Endothelial cell of umbilical vein (primary cell): ENCODE data around the gene TMEM170B. TPM values are rescaled to one million over a fixed set of nuclear protein-coding genes. Genes with fewer than 3 reads are reported as not detected.

Source experiments
- BruUV-seq: library from RNA; stranded (reverse); fragments of 400-500 nt; replicated peaks from 2 replicates; lab custom pipeline; 2021; lab: Mats Ljungman, UMichigan
- CTCF ChIA-PET: fragments of 300-600, 350-600 bp; sonication (Branson Sonifier 250); formaldehyde crosslinking; loops from one replicate; lab custom pipeline; 2021; ENCODE audit warnings: antibody characterized with exemption, inconsistent platforms; lab: Charles Lee
- POLR2A ChIA-PET: fragments of 300-600, 350-600 bp; sonication (Branson Sonifier 250); formaldehyde crosslinking; loops from one replicate; lab custom pipeline; 2021; ENCODE audit warnings: antibody characterized with exemption, inconsistent platforms; lab: Charles Lee
- DNase-seq: peaks from one replicate; pipeline ENCODE4 v3.0.0-alpha.2; 2011; ENCODE audit warnings: low read depth, low spot score
- FAIRE-seq: peaks from 2 replicates; lab custom pipeline; 2011; peaks lifted over from hg19 to GRCh38; lab: Jason Lieb, UNC
- H2AFZ ChIP-seq: 2 replicates; pipeline ENCODE4 v1.6.0; 2012; ENCODE audit warnings: low read depth, low read length, control low read depth, inconsistent platforms
- H3K27ac ChIP-seq: 2 replicates; pipeline ENCODE4 v1.5.1; 2011; ENCODE audit warnings: low read depth, mild to moderate bottlenecking, control low read depth, low read length, moderate library complexity; ENCODE audit not compliant: insufficient read depth
- H3K27me3 ChIP-seq, 2 experiments: 2 replicates each; pipeline versions ENCODE4 v1.6.0 to v1.6.1; 2011; ENCODE audit warnings: low read length in 2 of 2, mixed read lengths in 1 of 2; ENCODE audit not compliant: control insufficient read depth in 2 of 2, insufficient read depth in 2 of 2
- H3K36me3 ChIP-seq, 2 experiments: 2 replicates in 1 of 2; 3 replicates in 1 of 2; pipeline ENCODE4 v1.5.1; 2011; ENCODE audit warnings: low read length in 2 of 2, mild to moderate bottlenecking in 1 of 2, moderate library complexity in 1 of 2; ENCODE audit not compliant: control insufficient read depth in 2 of 2, insufficient read depth in 2 of 2; ENCODE audit errors: extremely low read depth in 1 of 2
- H3K4me1 ChIP-seq: 3 replicates; pipeline ENCODE4 v1.5.1; 2011; ENCODE audit warnings: mild to moderate bottlenecking, low read length; ENCODE audit not compliant: control insufficient read depth, insufficient read depth; ENCODE audit errors: extremely low read depth
- H3K4me2 ChIP-seq: 2 replicates; pipeline ENCODE4 v1.6.1; 2011; ENCODE audit warnings: low read length, control low read depth, mixed read lengths; ENCODE audit not compliant: insufficient read depth
- H3K4me3 ChIP-seq, 3 experiments: fragments of 200-600 bp in 1 of 3; sonication (generic), shearing (Covaris generic) in 1 of 3; replicated peaks in 1 of 3; 2 replicates each; pipeline ENCODE4 v1.5.1; 2011 to 2016; ENCODE audit warnings: control low read depth in 3 of 3, low read length in 3 of 3, mild to moderate bottlenecking in 2 of 3, inconsistent platforms in 1 of 3, low read depth in 1 of 3, moderate library complexity in 1 of 3; ENCODE audit not compliant: insufficient read depth in 1 of 3
- H3K79me2 ChIP-seq: 2 replicates; pipeline ENCODE4 v1.6.0; 2012; ENCODE audit warnings: low read length, inconsistent platforms; ENCODE audit not compliant: control insufficient read depth, insufficient read depth
- H3K9ac ChIP-seq: replicated peaks from 2 replicates; pipeline ENCODE3; 2011; ENCODE audit warnings: low read length, control low read depth; ENCODE audit not compliant: insufficient read depth; ENCODE audit errors: extremely low read depth
- H3K9me1 ChIP-seq: replicated peaks from 3 replicates; pipeline ENCODE4 v1.6.0; 2011; ENCODE audit warnings: mild to moderate bottlenecking, low read length; ENCODE audit not compliant: control insufficient read depth, insufficient read depth; ENCODE audit errors: extremely low read depth
- H3K9me3 ChIP-seq: replicated peaks from 2 replicates; pipeline ENCODE4 v1.5.1; 2012; ENCODE audit warnings: low read length, inconsistent platforms; ENCODE audit not compliant: control insufficient read depth, insufficient read depth
- H4K20me1 ChIP-seq: replicated peaks from 2 replicates; pipeline ENCODE3; 2011; ENCODE audit warnings: mild to moderate bottlenecking, low read length; ENCODE audit not compliant: control insufficient read depth, insufficient read depth; ENCODE audit errors: extremely low read depth
- CTCF ChIP-seq, 2 donors: IDR thresholded peaks; 1 replicate in 1 of 2; 2 replicates in 1 of 2; pipeline ENCODE4 v1.5.1; 2011; ENCODE audit warnings: low read length in 2 of 2, mild to moderate bottlenecking in 2 of 2, moderate library complexity in 2 of 2, control low read depth in 1 of 2, inconsistent platforms in 1 of 2, low read depth in 1 of 2; ENCODE audit not compliant: insufficient read depth in 1 of 2; ENCODE audit errors: extremely low read depth in 1 of 2
- EZH2 ChIP-seq: IDR thresholded peaks from 2 replicates; pipeline ENCODE4 v1.6.1; 2012; ENCODE audit warnings: borderline replicate concordance, low read depth, mild to moderate bottlenecking, moderate library complexity, low read length, inconsistent platforms; ENCODE audit not compliant: severe bottlenecking
- FOS ChIP-seq: IDR thresholded peaks from 2 replicates; pipeline ENCODE4 v1.6.1; 2011; ENCODE audit warnings: mild to moderate bottlenecking, low read length, moderate library complexity, borderline replicate concordance; ENCODE audit not compliant: insufficient read depth
- JUN ChIP-seq: IDR thresholded peaks from 2 replicates; pipeline ENCODE4 v1.6.1; 2011; ENCODE audit warnings: borderline replicate concordance, low read depth; ENCODE audit not compliant: insufficient read length, insufficient read depth
- MAX ChIP-seq: IDR thresholded peaks from 2 replicates; pipeline ENCODE4 v1.6.1; 2011; ENCODE audit not compliant: insufficient read depth, insufficient read length
- MYC ChIP-seq: IDR thresholded peaks from one replicate; pipeline ENCODE4 v1.6.1; 2011; ENCODE audit warnings: mild to moderate bottlenecking, low read depth, low read length
- POLR2A ChIP-seq: IDR thresholded peaks from 2 replicates; pipeline ENCODE4 v1.6.1; 2012; ENCODE audit warnings: low read depth, mild to moderate bottlenecking, control low read depth, low read length
- POLR2AphosphoS5 ChIP-seq: IDR thresholded peaks from 2 replicates; pipeline ENCODE4 v1.6.1; 2012; ENCODE audit warnings: low read depth, mild to moderate bottlenecking, control low read depth, low read length, moderate library complexity; ENCODE audit not compliant: insufficient read depth
- dilution Hi-C: fragments of 300-500 bp; cut with MboI; formaldehyde crosslinking; loops from one replicate; pipeline ENCODE4 v1.15.0; 2019; ENCODE audit warnings: low sequenced_read_pairs; ENCODE audit not compliant: extremely low pct_ligation_motif_present
- intact Hi-C: fragments of 100-400 bp; cut with micrococcal nuclease; formaldehyde crosslinking; loops from one replicate; pipeline ENCODE4 v1.10.0; 2022
- polyA plus RNA-seq, 4 experiments: library from polyadenylated mRNA; depleted of rRNA in 3 of 4; stranded (reverse) in 3 of 4; unstranded in 1 of 4; fragments of >200 nt; gene quantifications; 2 replicates each; pipeline versions ENCODE4 v1.2.1 to v1.2.3, GENCODE V29; 2011 to 2012; ENCODE audit warnings: missing spikeins in 1 of 4
- total RNA-seq: library from RNA; stranded (reverse); gene quantifications from 2 replicates; pipeline ENCODE4 v1.2.3, GENCODE V29; 2021

Gene TMEM170B
- total and polyA plus RNA-seq, 2 donors (not counting 3 experiments of a cell fraction or from before 2014, with no cell fraction given): 1.1 to 4.2 TPM

- TF ChIP-seq FOS (no peak), MYC (no peak), MAX (no peak), POLR2A (no peak), CTCF (IDR thresholded peaks at IDR 0.05; ENCODE audit: extremely low read depth in 1 of 2, insufficient read depth in 1 of 2, low read depth in 1 of 2, low read length in 2 of 2) (no peak), JUN (no peak)
- Histone ChIP-seq H4K20me1 (no peaks in the 10 kb centered on the region), H3K27me3 (peaks cover 3 to 7% of the 10 kb centered on the region in 2 experiments), H3K4me2 (no peak overlapping the region), H3K27ac (no peak overlapping the region), H3K9ac (no peak overlapping the region), H3K4me1 (no peaks in the 10 kb centered on the region), H3K9me1 (no peaks in the 10 kb centered on the region), H3K36me3 (no peaks in the 10 kb centered on the region), H2AFZ (no peak overlapping the region), H3K9me3 (no peaks in the 10 kb centered on the region), H3K79me2 (no peaks in the 10 kb centered on the region), H3K4me3 (no peak overlapping the region)
- DNase-seq (no peak), FAIRE-seq (no peak)
- dilution Hi-C loops: no loop called here
- CTCF ChIA-PET: interaction anchor here (0.7 kb wide), 1 partner anchor 50 kb away, joined by 3 read pairs; no protein-coding TSS in a partner anchor
- intact Hi-C loops: no loop called here
- no TSS peak for BruUV-seq
- POLR2A ChIA-PET: no interaction called here
Observed at GRCh38 chr6:11514672-11515071, 22.9 kb upstream of the TMEM170B start.

GRCh38 chr6:11515763-11516162, 21.8 kb upstream of the TMEM170B start:
- H3K9me1 ChIP-seq: no peaks in the 10 kb centered on the region
- FAIRE-seq (no peak), DNase-seq (no peak)
- no peaks in the 10 kb centered on the region for H3K79me2 ChIP-seq
- no peaks in the 10 kb centered on the region for H3K4me1 ChIP-seq
- intact Hi-C loops: no loop called here
- dilution Hi-C loops: no loop called here
- peaks cover 3 to 7% of the 10 kb centered on the region in 2 experiments for H3K27me3 ChIP-seq
- no peak overlapping the region for H3K9ac ChIP-seq
- no peak for TF ChIP-seq EZH2
- no peak for TF ChIP-seq MYC
- no peak for TF ChIP-seq MAX
- no peak for TF ChIP-seq POLR2AphosphoS5
- no peaks in the 10 kb centered on the region for H3K36me3 ChIP-seq
- H2AFZ ChIP-seq: no peak overlapping the region
- ChIA-PET POLR2A (no interaction called here), CTCF (no interaction called here)
- H3K27ac ChIP-seq: no peak overlapping the region
- no peaks in the 10 kb centered on the region for H3K9me3 ChIP-seq
- no peak overlapping the region for H3K4me2 ChIP-seq
- no TSS peak for BruUV-seq
- no peaks in the 10 kb centered on the region for H4K20me1 ChIP-seq
- H3K4me3 ChIP-seq: no peak overlapping the region
